Suppressor macrophage treated with lipopolysaccharide for 1 hour (primary cell): ENCODE results near the gene C6orf136.
A peak's percentile ranks its signal among the peaks of the same experiment; 100 is the strongest.
"Not testable (repeated sequence)": the region's sequence is repeated elsewhere in the genome, so short reads cannot be mapped to it uniquely, and the experiment has no call there.

Experiments used
- DNase-seq, 3 donors: peaks; one replicate each; pipeline ENCODE4 v3.0.0-alpha.2; 2020 to 2022

Gene C6orf136

DNA sequence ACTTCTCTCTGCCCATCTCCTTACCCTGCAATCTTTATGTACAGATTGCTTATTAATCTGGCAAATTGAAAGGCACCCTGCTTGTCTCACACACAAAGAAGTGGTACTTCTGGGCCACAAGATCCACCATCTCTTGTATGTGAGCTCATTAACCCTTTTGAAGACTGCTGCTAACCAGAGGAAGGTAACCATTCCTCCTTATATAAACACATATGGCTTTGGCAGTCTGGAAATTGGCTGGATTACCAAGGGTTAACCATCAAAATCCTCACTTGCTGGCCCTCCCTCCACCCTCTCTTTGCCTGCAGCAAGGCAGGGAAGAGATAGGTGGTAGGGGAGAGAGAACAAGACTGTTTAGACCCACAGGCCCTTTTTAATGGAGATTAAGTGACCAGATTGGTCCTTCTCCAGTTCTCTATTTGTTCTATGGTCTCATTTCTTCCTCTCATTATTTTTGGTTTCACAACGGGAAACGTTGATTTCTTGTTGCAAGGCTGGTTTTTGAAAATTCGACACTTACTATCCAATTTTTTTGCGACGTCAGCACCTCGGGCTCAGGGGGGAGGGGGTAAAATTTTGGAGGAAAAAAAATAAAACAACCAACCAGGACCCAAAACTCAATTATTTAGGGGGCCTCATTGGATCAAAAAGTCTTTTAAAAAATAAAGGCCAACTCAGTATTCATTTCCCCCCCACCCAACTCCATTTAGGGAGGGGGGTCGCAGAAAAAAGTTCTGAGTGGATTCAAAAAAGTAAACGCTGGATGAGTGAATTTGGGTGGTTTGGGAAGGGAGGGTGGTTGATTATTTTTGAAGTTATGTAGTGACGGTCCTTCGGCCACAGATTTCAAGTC, 30.7 kb upstream of the C6orf136 start:
- DNase-seq, result peak in 2 of 3 donors; percentile 14 to 31

DNA sequence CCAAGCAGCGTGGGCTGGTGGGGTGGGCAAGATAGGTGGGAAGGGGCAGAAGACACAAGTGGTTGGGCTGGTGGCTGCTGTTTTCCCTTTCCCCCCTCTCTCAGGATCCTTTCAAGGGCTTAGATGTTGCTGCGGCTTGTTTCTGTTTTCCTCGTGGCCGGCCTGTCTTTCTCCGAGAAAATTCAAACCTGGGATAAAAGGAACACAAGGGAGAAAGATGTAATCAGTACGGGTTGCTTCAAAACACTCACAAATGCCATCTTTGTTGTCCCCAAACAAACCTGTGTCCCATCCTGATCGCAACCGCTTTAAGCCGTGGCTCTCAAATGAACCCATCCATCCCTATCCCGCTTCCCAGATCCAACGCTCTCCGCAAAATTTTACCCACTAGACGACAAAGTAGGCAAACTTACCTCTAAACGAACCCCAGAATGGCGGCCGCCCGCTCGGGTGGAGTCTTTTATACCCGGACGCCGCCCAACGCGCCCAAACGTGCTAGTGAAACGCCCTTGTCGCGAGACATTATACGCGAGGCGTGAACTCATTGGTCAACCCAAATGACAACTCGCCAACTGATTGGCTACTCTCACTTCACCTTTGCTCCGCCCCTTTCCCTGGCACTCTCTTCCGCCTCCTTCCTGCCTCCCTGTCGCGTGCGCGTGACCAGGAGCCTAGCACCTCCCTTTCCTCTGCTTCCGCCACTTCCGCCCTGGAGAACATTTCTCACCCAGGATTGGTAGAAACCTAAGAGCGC, 29.9 kb upstream of the C6orf136 start, which contains the start of gene PPP1R10:
PPP1R10 (minus strand) TSS at position 433 of the 754 bp plus-strand sequence. CDS start 7,299 bp downstream, outside the sequence.
- peak; percentile 99 to 100 (median 100) for DNase-seq

DNA sequence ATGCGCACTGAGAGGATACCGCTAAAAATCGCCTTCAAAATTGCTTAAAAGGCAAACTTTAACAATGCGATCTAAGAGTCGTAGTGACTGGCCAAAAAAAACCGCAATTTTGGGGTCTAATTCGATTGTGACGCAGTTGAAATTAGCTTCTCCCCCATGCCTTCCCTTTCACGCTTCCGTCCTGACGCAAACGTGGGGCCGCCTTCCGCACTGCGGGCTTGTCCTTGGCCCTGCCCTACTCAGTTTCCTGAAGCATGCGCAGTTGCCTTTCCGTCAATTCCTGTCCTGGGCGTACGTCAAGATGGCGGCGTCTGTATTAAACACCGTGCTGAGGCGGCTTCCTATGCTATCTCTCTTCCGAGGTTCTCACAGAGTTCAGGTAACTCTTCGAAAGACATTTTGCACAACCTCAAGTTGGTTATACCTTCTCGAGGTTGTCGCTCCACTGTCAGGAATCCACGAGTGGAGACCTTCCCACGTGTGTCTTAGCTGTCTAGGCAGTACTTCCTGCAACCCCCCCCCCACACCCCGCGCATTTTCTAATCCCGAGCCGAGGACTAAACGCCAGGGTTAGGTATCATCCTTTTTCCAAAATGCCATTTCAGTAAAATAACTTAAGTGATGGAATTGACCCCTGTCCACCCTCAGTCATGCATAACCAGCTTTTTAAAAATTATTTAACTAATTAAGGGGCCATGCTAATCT, 29.2 kb upstream of the C6orf136 start, which contains the start of gene MRPS18B:
MRPS18B (plus strand) TSS at position 276 of the 705 bp plus-strand sequence; CDS start at position 302, 26 bp downstream.
- DNase-seq, result peak; percentile 97 to 99 (median 98)

DNA sequence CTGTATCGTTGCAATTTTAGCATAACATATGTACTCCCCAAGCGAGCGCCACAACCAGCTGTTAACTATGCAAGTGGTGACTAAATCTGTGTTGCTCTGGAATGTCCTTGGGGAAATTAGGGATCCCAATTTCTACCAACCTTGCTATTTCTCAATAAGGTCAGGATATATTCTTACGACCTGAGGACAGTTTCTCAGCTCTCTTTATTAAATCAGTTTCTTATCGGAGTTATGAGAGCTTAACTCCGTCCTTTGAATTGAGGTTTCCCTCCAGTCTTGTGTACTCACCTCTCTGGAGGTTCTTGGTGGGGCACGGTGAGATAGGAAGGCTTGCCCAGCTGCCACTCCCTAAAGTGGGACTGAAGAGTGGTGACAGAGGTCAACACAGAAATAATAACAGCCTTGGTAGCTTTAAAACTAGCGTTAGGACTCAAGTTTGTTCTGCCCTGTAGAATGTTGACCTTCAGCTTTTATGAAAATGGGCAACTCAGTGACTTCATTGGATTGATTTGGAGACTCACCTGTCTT, 28.6 kb upstream of the C6orf136 start:
- DNase-seq, result no peak

DNA sequence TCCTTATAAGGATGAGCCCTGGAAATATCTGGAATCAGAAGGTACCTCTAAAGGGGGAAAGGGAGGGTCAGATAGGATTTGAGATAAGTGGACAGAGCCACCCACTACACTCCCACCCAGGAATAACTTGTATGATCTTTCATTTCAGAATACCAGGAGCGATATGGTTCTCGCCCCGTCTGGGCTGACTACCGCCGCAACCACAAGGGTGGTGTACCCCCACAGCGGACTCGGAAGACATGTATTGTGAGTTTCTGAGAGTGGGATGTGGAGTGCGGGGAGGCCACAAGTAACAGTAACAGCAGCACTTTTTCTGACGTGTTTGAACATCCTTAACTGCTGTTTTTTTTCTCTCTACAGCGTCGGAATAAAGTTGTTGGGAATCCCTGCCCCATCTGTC, 27.4 kb upstream of the C6orf136 start:
- no peak for DNase-seq

DNA sequence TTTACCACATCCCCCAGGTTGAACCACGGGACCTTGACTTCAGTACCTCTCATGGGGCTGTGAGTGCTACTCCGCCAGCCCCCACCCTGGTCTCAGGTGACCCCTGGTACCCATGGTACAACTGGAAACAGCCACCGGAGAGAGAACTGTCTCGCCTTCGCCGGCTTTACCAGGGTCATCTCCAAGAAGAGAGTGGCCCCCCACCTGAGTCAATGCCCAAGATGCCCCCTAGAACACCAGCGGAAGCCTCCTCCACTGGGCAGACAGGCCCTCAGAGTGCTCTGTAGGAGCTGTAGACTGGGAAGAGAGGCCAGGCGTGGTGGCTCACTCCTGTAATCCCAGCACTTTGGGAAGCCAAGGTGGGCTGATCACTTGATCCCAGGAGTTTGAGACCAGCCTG, 21.4 kb upstream of the C6orf136 start:
- DNase-seq, result no peak

DNA sequence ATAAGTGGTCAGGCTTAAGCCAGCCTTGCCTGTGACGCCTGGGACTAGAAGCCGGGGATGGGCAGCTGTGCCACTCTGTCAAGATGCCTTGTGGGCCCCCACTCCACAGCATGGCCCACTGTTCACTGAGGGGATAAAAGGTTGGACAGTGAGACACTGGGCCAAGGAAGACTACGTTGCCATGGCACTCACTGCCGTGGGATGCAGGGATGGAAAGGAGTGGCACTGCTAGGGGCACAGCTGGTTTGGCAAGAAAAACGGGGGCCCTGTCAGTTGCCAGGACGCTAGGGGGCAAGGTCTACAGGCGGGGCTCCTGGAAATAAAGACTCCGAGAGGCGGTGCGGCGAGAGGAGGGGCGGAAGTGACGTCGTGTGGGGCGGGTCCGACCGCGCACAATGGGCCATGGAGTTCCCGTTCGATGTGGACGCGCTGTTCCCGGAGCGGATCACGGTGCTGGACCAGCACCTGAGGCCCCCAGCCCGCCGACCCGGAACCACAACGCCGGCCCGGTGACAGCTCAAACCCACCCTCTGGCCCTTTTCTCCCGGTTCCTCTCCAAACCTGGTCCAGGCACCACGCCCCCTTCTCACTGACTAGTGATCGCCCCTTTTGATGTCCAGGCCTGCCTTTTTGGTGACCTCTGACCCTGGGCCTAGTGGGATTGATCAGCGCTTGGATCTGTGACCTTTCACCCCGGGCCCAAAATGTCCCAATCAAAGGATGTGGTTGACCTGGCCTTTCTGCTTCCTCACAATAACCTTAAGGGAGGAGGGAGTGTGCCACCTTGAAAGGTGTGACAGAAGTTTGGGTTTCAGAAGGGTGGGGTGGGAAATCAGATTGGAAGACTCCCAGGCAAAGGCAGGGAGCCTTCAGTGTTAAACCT, 20.2 kb upstream of the C6orf136 start, which contains the start of gene ATAT1:
ATAT1 (plus strand) TSS at position 391 of the 883 bp plus-strand sequence.
- peak; percentile 88 to 93 (median 88) for DNase-seq

DNA sequence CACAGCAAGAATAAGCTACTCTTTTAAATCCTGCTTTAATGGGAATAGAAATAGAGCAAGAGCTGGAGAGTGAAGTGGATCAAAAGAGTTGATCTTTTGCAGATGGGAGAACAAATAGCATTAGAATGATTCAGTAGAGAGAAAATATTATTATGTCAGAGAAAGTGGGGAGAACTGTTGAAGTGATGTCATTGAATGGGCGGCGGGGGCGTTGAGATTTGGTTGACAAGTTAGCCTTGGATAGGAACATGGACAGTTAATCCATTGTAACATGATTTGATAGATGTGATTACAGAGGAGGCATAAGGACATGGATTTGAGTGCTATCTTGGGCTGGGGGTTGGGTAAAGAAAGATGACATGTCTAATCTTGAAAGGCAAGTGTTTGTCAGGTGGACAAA, 11.1 kb upstream of the C6orf136 start:
- peak in 1 of 3 donors; percentile 13 for DNase-seq

DNA sequence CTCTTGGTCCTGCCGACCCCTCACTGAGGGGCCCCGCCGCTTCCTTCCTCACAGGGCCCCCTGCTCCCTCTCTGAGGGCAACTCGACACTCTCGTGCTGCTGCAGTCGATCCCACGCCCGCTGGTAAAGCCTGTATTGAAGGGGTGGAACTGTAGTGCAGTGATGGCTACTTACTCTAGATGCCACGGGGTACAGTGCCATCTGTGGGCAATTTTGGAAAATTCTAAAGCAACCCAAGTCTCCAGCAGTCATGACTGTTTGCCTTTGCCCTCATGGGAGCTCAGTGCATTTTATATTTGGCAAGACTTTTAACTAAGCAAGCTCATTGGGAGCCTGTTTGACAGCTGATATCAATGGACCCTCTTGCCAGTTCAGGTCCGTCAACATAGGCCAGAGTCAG, 6.5 kb upstream of the C6orf136 start:
- DNase-seq, result peak in 1 of 3 donors; percentile 24

DNA sequence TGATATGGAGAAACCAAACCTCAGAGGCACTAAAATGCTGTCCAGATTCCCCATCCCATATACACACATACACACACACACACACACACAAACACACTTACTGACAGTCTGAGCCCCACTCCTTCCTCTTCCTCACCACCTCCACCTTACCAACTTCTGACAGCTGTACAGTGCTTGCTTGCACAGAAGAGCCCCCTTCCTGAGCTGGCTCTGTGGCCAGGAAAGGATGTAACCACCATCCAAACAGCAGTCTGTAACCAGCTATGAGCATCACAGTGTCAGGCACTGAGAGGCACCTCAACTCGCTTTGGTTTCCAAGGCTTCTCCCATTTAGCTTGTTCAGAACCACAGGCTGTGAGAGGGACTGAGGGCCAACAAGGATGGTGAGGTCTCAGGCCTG, 5.9 kb upstream of the C6orf136 start:
- DNase-seq, result no peak

DNA sequence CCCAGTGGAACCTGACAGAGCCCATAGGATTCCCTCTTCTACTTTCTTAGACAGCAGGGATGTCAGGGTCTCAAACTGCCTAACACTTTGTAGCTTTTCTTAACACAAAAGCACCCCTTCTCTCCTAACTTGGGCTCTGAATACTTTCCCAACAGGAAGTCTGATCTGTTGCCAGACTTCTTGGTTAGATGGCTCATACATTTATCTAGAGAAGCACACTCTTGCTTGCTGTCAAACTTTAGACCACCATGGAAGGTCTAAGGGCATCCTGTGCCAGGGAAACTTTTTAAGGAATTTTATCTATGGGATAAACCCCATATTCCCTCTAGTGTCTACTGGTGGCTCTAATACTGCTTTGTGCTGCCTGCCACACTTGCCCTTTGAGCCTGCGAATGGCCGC, 3.3 kb upstream of the C6orf136 start:
- DNase-seq, result no peak

DNA sequence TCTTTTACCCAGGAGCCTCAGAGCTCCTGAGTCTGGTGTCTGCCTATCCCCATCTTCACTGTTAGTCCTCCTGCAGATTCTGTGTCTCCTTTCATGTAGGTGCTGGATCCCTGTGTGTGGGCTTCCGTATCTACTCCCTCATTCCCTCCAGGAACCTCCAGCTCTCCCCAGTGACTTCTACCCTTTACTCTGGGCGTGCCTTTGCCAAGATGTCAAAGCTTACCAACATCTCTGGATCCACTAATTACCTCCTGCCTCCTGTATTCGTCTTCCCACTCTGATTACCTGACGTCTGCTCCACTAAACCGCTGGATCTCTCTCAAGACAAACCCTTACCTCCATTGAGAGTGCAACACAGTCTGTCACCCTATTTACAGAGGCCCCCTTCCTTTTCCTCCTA, 2.2 kb upstream of the C6orf136 start:
- no peak for DNase-seq

DNA sequence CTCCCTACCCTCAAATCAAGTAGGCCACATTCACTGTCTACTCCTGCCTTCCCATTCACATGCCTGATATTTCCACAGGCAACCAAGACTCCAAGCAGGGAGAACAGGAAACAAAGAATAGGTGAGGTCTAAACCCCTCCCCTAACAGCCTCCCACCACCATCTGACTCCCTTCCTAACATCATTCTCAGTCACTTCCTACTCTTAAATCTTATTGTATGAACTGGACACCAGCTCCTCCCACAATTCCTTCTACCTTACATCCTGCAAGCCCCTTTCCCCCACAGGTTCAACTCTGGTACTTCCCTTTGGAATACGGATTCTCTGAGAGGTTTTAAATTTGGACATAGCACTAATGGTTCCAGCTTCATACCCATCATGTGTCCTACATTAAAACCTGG, 944 bp upstream of the C6orf136 start:
- DNase-seq, result no peak

DNA sequence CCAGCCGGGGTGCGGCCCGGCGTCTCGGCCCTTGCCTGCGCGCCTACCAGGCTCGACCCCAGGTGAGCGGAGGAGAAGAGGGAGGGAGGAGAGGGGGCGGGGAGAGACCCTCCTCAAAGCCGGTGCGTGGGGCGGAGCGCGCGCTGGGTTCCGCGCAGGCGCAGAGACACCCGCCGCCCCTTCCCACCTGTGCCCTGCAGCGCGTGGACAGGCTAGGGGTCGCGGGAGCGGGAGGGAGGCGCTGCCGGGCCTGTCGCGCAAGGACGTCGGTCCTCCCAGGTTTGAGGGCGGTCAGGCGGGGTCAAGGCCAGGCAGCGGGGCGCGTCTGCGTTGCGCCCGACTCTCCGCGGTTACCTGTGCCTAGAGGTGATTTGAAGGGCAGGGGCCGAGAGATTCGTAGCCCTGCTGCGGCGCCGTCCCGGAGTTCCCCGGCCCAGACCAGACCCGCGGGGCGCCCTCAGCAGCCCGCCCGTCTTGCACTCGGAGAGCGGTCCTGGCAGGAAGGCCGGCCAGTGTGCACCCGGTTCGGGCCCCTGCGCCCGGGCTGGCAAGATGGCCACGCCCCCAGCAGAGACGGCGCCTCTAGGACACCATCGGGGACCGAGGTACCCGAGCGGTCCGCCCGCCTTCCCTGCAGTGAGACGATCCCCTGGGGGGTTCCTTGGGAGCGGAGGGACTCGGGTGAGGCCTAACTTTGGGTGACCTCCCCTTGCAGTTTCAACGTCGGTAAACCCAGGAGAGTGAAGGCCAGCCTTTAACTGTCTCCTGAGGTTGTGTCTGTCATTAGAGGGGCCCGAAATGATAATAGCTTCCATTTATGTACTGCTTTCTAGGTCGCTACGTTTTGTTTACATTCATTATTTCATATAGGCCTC, 546 bp downstream of the C6orf136 start:
- DNase-seq, result peak; percentile 70 to 87 (median 79)

DNA sequence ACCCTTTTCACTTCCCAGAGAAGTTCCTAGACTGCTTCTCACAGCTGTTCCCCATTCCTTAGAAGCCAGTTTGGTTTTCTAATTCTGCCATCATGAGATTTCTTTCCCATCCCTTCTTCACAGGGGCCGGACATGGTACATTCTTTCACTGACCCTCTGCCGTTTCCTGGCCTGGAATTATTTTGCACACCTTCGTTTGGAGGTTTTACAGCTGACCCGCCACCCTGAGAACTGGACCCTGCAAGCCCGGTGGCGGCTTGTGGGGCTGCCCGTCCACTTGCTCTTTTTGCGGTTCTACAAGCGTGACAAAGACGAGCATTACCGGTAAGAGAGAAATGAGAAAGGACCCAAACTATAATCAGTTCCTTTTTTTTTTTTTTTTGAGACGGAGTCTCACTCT, 4.2 kb downstream of the C6orf136 start:
- no peak for DNase-seq

DNA sequence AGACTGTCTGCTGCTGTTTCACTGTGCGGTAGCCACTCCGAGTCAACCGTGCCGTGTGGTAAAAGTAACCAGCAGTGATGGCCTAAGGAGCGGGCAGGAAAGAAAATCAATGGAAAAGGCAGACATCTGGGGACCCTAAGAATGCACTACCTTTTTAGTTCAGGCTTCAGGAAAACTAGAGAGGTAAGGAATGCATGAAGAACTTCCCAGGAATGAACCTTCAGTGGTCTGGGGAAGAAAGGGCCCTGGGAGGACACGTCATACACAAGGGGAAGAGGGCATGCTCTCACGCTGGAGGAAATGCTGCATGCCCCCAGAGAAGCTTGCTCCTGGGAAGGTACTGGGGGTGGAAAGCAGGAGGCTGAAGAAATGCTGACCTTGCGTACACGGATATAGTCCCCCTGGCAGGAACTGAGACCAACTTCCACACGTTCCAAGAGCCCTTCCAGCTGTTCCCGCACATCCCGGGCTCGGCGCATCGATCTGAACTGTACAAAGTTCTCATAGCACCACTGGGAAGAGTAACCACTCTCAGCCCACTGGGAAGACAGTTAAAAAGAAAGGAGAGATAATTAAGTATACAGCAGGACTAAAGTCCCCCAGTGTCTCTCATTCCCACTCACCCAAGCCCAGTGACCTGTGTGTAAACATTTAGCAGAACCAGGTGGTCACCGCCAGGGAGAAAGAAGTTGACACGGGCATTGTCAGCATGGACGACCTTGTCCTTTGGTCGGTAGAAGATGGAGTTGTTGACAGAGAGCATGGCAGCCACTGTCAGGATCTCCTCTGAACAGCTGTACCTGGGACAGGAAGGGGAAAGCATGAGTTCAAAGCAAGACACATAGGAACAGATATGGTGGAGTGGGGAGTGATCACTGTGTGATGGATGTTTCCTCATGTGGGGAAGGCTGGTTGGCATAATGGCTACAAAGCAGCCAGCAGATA, 8.1 kb downstream of the C6orf136 start:
- no peak for DNase-seq

DNA sequence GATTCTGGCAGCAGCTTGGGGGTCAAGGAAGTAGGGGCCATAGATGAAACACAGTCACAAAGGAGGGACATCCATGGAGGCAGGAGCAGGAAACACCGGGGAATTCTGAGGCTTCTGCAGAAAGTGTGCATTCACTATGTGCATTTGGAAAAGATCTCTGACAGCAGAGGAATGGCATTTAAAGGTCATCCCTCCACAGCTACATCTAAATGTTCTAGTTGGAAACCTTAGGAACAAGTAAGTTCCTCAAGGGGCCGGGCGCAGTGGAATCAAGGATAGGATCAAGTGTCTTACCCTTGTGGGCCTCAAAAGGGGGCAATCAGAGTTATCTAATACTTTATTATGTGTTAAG, 8.8 kb downstream of the C6orf136 start:
- no peak for DNase-seq

DNA sequence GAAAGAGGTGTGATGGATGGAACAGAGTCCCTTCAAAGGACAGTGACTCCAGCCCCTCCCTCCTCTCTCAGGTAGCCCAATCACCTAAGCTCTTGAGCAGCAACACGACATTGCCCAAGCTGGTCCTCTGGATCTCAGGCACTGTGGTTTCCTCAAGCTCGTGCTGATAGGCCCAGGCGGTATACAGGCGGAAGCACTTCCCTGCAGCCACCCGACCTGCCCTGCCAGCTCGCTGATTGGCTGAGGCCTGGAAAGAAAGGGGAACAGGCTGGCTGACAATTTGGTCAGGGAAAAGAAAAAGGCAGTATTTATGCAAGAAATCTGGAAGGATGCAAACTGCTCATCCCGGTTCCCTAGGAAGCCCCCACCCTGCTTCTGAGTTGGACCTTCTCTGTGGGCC, 9.6 kb downstream of the C6orf136 start:
- DNase-seq, result peak; percentile 65 to 77 (median 70)

DNA sequence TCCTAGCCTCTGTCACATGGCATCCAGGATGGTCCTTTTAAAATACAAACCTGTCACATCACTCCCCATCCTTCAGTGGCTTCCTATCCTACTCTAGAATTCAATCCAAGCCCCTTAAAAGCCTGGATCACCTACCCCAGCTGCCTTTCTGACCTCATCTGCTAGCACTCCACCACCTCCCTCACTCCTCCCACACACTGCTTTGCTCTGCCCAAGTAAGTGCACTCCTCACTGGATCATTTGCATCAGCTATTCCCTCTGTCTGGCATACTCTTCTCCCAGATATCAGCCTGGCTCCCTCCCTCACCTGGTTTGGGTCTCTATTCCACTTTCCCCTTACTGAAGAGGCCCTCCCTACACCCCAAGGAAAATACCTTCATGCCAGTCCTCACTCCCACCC, 10.5 kb downstream of the C6orf136 start:
- DNase-seq, result no peak

DNA sequence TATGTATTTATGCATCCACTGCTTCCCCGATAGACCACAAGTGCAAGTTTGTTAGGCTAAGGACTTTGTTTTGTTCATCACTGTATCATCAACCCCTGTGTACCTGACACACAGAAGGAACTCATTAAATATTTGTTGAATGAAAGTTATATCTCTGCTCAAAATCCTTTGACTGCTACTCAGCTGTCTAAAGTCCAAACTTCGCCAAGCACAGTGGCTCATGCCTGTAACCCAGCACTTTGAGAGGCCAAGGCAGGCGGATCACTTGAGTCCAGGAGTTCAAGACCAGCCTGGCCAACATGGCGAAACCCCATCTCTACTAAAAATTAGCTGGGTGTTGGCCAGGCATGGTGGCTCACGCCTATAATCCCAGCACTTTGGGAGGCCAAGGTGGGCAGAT, 11.0 kb downstream of the C6orf136 start:
- not testable (repeated sequence) for DNase-seq
